Natural killer cell (primary cell): Measurements from ENCODE around the gene MCTP1. TPM values are rescaled to one million over a fixed set of nuclear protein-coding genes. Genes with fewer than 3 reads are reported as not detected.

Source experiments
- ATAC-seq, 3 donors: fragments of 150-1000 bp in 2 of 3; fragments of 200-7000 bp in 1 of 3; cut with Tn5 transposase; 1 replicate in 1 of 3; 2 replicates in 2 of 3; pipeline ENCODE4 v1.10.0; 2021; ENCODE audit warnings: mild to moderate bottlenecking in 2 of 3, moderate library complexity in 2 of 3
- DNase-seq, 2 donors: peaks; one replicate each; pipeline versions ENCODE4 v3.0.0 to v3.0.0-alpha.2; 2013 to 2021; ENCODE audit warnings: mixed read lengths in 1 of 2
- H3K27ac ChIP-seq: one replicate; pipeline ENCODE4 v1.5.1; 2013; ENCODE audit warnings: mild to moderate bottlenecking, low read length
- H3K27me3 ChIP-seq: one replicate; pipeline ENCODE4 v1.6.1; 2013; ENCODE audit warnings: low read length; ENCODE audit not compliant: control insufficient read depth, insufficient read depth
- H3K36me3 ChIP-seq: one replicate; pipeline ENCODE4 v1.6.1; 2013; ENCODE audit warnings: low read length; ENCODE audit not compliant: control insufficient read depth, insufficient read depth
- H3K4me1 ChIP-seq: one replicate; pipeline ENCODE4 v1.6.1; 2013; ENCODE audit warnings: low read length; ENCODE audit not compliant: control insufficient read depth, insufficient read depth
- H3K4me3 ChIP-seq: one replicate; pipeline ENCODE4 v1.5.1; 2013; ENCODE audit warnings: low read length
- H3K9me3 ChIP-seq: one replicate; pipeline ENCODE4 v1.6.1; 2013; ENCODE audit warnings: low read length; ENCODE audit not compliant: control insufficient read depth, insufficient read depth
- H3K27ac Mint-ChIP-seq, 2 donors: one replicate each; pipeline ENCODE4 v1.8.0; 2022; ENCODE audit warnings: mild to moderate bottlenecking in 2 of 2, mixed read lengths in 2 of 2, moderate library complexity in 1 of 2
- H3K27me3 Mint-ChIP-seq, 2 donors: one replicate each; pipeline ENCODE4 v1.8.0; 2022; ENCODE audit warnings: low read depth in 2 of 2, mixed read lengths in 2 of 2
- H3K36me3 Mint-ChIP-seq: one replicate; pipeline ENCODE4 v1.8.0; 2022; ENCODE audit warnings: mixed read lengths
- H3K4me1 Mint-ChIP-seq, 2 donors: one replicate each; pipeline ENCODE4 v1.8.0; 2022; ENCODE audit warnings: mixed read lengths in 2 of 2
- H3K4me3 Mint-ChIP-seq: one replicate; pipeline ENCODE4 v1.8.0; 2022; ENCODE audit warnings: mild to moderate bottlenecking, moderate library complexity, mixed read lengths
- H3K9me3 Mint-ChIP-seq, 2 donors: one replicate each; pipeline ENCODE4 v1.8.0; 2022; ENCODE audit warnings: mixed read lengths in 2 of 2
- WGBS: methylation state at CpG from one replicate; pipeline ENCODE4 v1.1.7; 2013; ENCODE audit warnings: missing lambda C conversion rate; ENCODE audit not compliant: insufficient coverage; 5-methylcytosine and 5-hydroxymethylcytosine counted together
- intact Hi-C: fragments of 100-400 bp; cut with micrococcal nuclease; formaldehyde crosslinking; loops from one replicate; pipeline ENCODE4 v1.14.2; 2022
- total RNA-seq, 4 donors: library from RNA; stranded (reverse); fragments of 120-200 nt in 1 of 4; gene quantifications; one replicate each; pipeline versions ENCODE4 v1.2.3 to v1.2.4, GENCODE V29; 2013 to 2022
- TF ChIP-seq, protein P1 (sequence below): fragments of 200-600 bp; IDR thresholded peaks from one replicate; pipeline ENCODE4 v1.8.0; 2022; ENCODE audit warnings: antibody characterized with exemption

Gene MCTP1
- total RNA-seq, 3 donors from 2014 or later (not counting 1 experiment from before 2014, with no cell fraction given) = 4.7 to 15.1 (median 9.8) TPM

DNA sequence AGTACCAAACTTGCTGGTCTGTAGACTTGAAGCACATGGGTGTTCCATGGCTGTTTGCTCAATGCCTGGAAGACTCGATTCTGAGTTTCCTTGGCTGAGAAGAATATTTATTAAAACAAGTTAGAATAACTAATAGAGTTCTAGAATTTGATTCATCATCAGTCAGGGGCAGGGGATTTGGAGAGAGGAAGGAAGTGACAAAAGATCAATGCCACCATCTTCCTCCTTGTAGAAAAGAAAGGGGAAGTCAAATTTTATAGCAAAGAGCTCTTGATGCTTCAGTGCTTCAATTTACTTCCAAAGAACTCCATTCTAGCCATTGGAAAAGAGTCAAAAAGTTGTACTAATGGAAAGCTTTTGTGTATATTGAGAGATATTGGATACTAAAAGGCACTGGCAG is 236.3 kb downstream of the MCTP1 start:
- no peaks in the 10 kb centered on the region for H3K27me3 ChIP-seq
- intact Hi-C loops = no loop called here
- Mint-ChIP-seq H3K4me3 (no peak overlapping the region), H3K27ac (no peak overlapping the region), H3K27me3 (no peaks in the 10 kb centered on the region), H3K36me3 (no peaks in the 10 kb centered on the region), H3K9me3 (peaks cover 0 to 2% of the 10 kb centered on the region in 2 donors), H3K4me1 (peaks cover 0 to 4% of the 10 kb centered on the region in 2 donors)
- no CpG with 5 or more reads among the region's 1 CpG for WGBS
- no peak overlapping the region for H3K27ac ChIP-seq
- TF ChIP-seq, protein P1, sequence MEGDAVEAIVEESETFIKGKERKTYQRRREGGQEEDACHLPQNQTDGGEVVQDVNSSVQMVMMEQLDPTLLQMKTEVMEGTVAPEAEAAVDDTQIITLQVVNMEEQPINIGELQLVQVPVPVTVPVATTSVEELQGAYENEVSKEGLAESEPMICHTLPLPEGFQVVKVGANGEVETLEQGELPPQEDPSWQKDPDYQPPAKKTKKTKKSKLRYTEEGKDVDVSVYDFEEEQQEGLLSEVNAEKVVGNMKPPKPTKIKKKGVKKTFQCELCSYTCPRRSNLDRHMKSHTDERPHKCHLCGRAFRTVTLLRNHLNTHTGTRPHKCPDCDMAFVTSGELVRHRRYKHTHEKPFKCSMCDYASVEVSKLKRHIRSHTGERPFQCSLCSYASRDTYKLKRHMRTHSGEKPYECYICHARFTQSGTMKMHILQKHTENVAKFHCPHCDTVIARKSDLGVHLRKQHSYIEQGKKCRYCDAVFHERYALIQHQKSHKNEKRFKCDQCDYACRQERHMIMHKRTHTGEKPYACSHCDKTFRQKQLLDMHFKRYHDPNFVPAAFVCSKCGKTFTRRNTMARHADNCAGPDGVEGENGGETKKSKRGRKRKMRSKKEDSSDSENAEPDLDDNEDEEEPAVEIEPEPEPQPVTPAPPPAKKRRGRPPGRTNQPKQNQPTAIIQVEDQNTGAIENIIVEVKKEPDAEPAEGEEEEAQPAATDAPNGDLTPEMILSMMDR = no peak
- H3K36me3 ChIP-seq = no peaks in the 10 kb centered on the region
- no peak overlapping the region for H3K4me3 ChIP-seq
- H3K9me3 ChIP-seq = no peaks in the 10 kb centered on the region
- no peaks in the 10 kb centered on the region for H3K4me1 ChIP-seq
- DNase-seq (no peak), ATAC-seq (no peak)

DNA sequence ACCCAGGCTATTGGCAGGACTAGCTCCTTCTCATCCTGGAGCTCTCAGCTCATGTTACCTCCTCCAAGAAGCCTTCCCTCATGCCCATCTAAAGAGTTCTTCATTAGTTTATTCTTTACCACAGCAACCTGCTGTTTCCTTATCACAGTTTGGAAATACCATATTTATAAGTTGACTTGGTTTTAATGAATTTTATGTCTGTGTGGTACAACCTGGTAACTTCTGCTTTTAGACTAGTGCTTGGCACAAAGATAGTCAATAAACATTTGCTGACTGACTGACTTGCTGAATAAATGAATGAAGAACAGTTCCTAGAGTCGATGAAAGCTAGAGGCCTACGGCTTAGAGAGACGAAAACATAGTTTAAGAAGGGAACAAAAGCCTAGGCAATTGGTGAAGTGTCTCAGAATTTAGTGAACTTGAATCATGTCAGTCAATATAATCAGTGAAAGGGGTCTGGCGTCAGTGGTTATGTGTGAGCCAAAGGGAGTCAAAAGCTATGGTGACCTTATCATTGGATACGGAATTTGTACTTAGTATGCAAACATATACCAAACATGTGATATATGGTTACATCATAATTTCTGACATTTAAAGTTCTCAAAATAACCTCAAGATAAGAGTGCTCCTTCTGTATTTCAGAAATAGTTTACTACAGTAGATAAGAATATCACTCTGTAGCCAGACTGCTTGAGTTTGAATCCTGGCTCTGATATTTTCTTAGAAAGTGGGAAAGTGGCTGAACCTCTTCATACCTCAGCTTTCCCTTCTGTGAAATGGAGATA is 239.5 kb downstream of the MCTP1 start:
- peaks cover 0 to 2% of the 10 kb centered on the region in 2 donors for H3K9me3 Mint-ChIP-seq
- H3K36me3 ChIP-seq = no peaks in the 10 kb centered on the region
- no peak overlapping the region for H3K27ac ChIP-seq
- DNase-seq (no peak), ATAC-seq (no peak)
- no peak overlapping the region for H3K4me3 Mint-ChIP-seq
- intact Hi-C loops = no loop called here
- H3K9me3 ChIP-seq = peaks cover under 1% of the 10 kb centered on the region
- H3K4me1 ChIP-seq = no peaks in the 10 kb centered on the region
- 91% methylated on average over 3 of the region's 5 CpGs for WGBS
- H3K27ac Mint-ChIP-seq = no peak overlapping the region
- H3K4me1 Mint-ChIP-seq = peaks cover 0 to 4% of the 10 kb centered on the region in 2 donors
- H3K36me3 Mint-ChIP-seq = no peaks in the 10 kb centered on the region
- no peak overlapping the region for H3K4me3 ChIP-seq
- H3K27me3 ChIP-seq = no peaks in the 10 kb centered on the region
- TF ChIP-seq, protein P1 = no peak
- H3K27me3 Mint-ChIP-seq = no peaks in the 10 kb centered on the region

DNA sequence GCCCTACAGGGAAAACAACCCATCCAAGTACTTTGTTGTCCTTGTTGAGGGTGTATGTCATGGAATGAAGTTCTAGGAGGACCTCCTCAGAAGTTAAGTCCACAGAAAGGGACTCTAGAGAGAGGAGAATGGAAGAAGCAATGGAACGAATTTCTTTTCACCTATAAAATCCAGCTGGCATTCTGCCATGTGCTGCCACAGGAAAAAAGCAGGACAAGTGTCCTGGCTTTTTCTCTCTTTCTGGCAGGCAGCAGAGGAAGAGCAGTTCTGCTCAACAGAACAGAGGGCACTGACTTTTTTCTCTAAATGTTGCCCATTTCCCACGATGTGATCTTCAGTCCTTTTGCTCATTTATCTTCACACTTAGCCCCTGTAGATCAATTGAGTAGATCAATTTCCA is 240.8 kb downstream of the MCTP1 start:
- Mint-ChIP-seq H3K36me3 (no peaks in the 10 kb centered on the region), H3K4me1 (peaks cover 0 to 4% of the 10 kb centered on the region in 2 donors), H3K27me3 (no peaks in the 10 kb centered on the region), H3K27ac (no peak overlapping the region), H3K4me3 (no peak overlapping the region), H3K9me3 (peaks cover 0 to 2% of the 10 kb centered on the region in 2 donors)
- Histone ChIP-seq H3K4me3 (no peak overlapping the region), H3K27me3 (no peaks in the 10 kb centered on the region), H3K27ac (no peak overlapping the region), H3K36me3 (no peaks in the 10 kb centered on the region), H3K4me1 (no peaks in the 10 kb centered on the region), H3K9me3 (peaks cover 6% of the 10 kb centered on the region)
- DNase-seq = no peak
- intact Hi-C loops = no loop called here
- TF ChIP-seq, protein P1 = no peak
- WGBS = 72% methylated on average over 2 of the region's 2 CpGs
- no peak for ATAC-seq
